ENCODE data around the gene HK1.

GRCh38 chr10:69338133-69338456 lies 59.8 kb downstream of the HK1 start:
- no peak for TF ChIP-seq POLR2A (IDR thresholded peaks at IDR 0.05)
- TF ChIP-seq CTCF (IDR thresholded peaks at IDR 0.05) = no peak

Measured in breast epithelium (tissue), 3 donors.